Embryonic facial prominence (tissue), 1 donor: ENCODE measurements around the gene PCIF1.
A peak's percentile ranks its signal among the peaks of the same experiment; 100 is the strongest.

Experiments used
- DNase-seq: peaks from one replicate; pipeline ENCODE4 v3.0.0-alpha.2; 2016; ENCODE audit errors: extremely low spot score

PCIF1 gene

DNA sequence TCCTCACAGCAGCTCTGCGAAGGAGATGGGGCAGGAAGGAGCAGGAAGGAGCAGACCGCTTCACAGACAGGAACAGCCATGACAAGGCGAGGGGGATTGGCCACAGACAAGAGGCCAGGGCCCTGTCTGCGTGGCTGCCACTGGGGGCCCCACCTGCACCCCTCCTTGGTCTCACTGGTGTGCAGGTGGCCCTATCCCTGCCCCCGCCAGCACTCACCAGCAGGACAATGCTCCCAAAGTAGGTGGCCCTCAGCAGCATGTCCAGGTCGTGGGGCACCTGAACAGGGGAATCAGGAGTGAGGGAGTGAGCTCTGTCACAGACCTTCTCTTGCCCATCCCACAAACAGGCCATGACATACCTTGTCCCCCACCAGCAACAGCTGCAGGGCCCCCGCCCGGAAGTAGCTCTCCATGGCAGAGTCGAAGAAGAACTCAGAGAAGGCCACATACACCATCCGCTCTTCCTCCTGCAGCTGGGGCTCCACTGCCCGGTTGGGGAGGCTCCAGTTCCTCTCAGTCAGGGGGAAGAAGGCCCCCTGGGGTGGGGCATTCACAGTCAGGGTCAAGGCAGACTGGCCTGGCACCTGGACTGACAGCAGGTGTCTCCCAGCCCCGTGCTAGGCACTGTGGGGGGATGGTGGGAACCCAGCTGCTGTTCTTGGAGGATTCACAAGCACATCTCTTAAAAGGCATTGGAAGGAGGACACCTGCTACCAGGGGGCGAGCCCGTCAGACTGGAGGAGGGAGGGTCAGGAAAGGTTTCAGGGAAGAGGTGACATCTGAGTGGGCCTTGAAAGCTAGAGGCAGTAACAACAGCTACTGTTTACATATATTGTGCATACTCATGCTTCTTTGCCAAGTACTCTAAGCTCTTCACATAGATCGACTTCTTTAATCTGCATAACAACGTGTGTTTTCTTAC, 29.6 kb upstream of the PCIF1 start:
- DNase-seq, result no peak

- DNase-seq, result no peak
Measured at GRCh38 chr20:45905505-45906079, 28.9 kb upstream of the PCIF1 start.

GRCh38 chr20:45907219-45907948, 27.1 kb upstream of the PCIF1 start:
- no peak for DNase-seq

DNA sequence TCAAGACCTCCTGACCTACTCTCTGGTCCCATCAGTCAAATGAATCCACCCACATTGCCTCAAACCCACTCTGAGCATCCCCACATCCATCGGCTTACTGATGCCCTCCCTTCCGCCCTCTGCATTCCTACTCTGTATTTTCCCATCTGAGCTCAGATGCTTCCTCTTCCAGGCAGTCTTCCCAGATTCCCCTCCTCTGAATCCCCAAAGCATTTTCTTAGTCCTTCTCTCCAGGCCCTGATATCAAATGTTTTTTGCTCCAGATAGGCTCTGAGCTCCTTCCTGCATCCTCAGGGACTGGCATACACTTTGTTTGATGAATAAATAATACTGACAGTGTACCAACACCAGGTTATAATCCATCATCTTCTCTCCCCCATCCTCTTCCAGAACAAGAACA, 26.4 kb upstream of the PCIF1 start:
- DNase-seq, result no peak

DNA sequence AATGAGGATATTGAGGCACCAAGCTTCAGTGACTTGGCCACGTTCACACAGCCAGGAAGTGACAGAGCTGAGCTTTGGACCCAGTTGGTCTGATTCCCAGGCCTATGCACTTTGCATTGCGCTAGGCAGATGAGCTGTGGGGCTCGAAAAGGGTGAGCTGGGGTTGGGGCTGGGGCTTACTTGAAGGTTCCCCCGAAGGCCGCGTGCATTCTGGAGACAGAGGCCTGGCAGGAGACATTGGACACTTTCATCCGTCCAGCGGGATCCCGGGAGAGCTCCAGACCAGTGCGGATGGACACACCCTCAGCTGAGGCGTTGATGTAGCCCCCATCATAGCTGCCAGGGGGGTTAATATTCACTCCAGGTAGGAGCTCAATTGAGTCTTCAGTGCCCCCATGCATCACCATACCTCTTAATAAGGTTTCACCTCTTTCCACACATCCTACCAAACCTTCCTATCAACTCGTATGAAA, 25.1 kb upstream of the PCIF1 start:
- DNase-seq, result no peak

- no peak for DNase-seq
Measured at GRCh38 chr20:45909817-45910669, 24.4 kb upstream of the PCIF1 start.

GRCh38 chr20:45910670-45911485, 23.6 kb upstream of the PCIF1 start:
- peak; percentile 89 for DNase-seq

- peak; percentile 13 for DNase-seq
Measured at GRCh38 chr20:45911486-45912343, 22.8 kb upstream of the PCIF1 start, which contains the start of gene PLTP. Gene PLTP, minus strand, starts transcription at chr20:45912155. Its CDS starts 703 bp downstream, at chr20:45911452.

GRCh38 chr20:45912344-45912682, 22.2 kb upstream of the PCIF1 start:
- no peak for DNase-seq

- DNase-seq, result no peak
Measured at GRCh38 chr20:45913116-45913515, 21.4 kb upstream of the PCIF1 start.

DNA sequence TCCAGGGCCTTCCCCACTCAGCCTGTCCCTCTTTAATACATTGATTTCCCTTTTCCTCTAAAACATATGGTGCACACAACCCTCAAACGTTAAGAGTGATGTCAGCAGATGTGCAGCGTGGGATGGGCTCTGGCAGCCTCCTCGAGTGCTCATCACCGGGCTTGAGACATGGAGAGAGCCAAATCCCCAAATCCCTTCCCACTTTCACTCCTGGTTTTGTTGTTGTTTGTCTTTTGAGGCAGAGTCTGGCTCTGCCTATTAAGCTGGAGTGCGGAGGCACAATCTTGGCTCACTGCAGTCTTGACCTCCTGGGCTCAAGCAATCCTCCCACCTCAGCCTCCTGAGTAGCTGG, 16.7 kb upstream of the PCIF1 start:
- no peak for DNase-seq

GRCh38 chr20:45918182-45918737, 16.2 kb upstream of the PCIF1 start:
- no peak for DNase-seq

DNA sequence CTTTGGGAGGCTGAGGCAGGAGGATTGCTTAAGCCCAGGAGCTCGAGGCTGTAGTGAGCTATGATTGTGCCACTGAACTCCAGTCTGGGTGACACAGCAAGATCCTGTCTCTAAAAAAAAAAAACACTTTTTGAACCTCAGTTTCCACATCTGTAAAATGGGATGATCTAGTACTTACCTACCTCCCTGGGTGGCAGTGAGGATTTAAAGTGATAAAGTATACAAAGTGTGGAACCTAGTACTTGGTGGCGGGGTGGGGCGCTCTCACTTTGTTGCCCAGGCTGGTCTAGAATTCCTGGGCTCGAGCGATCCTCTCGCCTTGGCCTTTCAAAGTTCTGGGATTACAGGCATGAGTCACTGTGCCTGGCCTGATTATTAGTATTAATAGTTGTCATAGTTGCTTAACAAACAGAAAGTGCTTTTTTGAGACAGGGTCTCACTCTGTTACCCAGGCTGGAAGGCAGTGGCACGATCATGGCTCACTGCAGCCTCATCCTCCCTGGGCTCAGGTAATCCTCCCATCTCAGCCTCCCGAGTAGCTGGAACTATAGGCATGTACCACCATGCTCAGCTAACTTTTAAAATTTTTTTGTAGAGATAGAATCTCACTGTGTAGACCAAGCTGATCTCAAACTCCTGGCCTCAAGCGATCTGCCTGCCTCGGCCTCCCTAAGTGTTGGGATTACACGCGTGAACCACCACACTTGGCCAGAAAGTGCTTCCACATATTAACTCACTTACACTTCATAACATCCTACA, 15.5 kb upstream of the PCIF1 start:
- no peak for DNase-seq

- DNase-seq, result no peak
Measured at GRCh38 chr20:45919542-45920399, 14.7 kb upstream of the PCIF1 start.

DNA sequence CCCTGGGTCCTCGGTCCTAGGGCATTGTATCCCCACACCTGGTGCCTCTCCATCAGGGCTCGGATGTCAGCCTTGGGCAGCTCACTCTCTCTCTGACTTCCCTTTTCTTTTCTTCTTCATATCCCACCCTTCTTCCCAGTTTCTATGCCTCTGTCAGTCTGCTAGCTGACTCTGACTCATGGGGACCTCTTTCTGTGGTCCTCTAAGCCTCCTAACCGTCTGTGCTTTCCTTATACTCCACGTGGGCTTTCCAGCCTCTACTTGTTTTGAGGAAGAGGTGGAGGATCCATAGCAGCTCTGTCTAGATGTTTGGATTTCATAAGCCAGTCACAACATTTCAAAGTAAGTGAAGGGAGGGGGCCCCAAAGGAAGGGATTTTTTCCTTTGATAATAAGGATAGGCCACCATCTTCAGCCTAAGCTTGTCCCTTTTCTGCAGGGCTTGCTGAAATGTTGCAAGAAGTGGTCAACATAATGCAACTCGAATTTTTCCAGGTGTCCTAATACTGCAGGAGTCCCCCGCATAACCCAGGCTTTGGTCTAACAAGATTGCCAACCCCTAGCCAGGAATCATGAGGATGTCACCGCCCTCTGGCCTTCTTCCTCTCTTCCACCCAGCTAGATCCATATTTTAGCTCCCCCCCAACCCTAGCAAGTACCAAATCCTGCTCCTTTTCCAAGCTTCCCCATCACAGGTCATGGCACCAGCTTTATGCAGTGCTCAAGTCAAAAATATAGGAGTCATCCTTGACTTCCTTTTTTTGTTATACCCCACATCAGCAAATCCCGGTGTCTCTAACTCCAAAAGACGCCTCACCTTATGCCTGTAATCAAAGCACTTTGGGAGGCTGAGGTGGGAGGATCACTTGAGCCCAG, 13.8 kb upstream of the PCIF1 start:
- no peak for DNase-seq

GRCh38 chr20:45921337-45922189, 12.9 kb upstream of the PCIF1 start:
- DNase-seq, result no peak
